Osteocyte (in vitro differentiated cells): ENCODE data around the gene FHL1. TPM values are rescaled to one million over a fixed set of nuclear protein-coding genes. Genes with fewer than 3 reads are reported as not detected.
A peak's percentile ranks its signal among the peaks of the same experiment; 100 is the strongest.

Experiments
- DNase-seq: peaks from one replicate; pipeline ENCODE4 v3.0.0; 2021; ENCODE audit warnings: mixed read lengths; ENCODE audit not compliant: unreplicated experiment; ENCODE audit errors: extremely low spot score
- H3K27ac Mint-ChIP-seq: one replicate; pipeline ENCODE4 v1.8.0; 2021; ENCODE audit warnings: mild to moderate bottlenecking, mixed read lengths; ENCODE audit not compliant: unreplicated experiment
- H3K27me3 Mint-ChIP-seq: one replicate; pipeline ENCODE4 v1.8.0; 2021; ENCODE audit warnings: mixed read lengths; ENCODE audit not compliant: unreplicated experiment
- H3K36me3 Mint-ChIP-seq: one replicate; pipeline ENCODE4 v1.8.0; 2021; ENCODE audit warnings: mixed read lengths; ENCODE audit not compliant: unreplicated experiment
- H3K4me1 Mint-ChIP-seq: one replicate; pipeline ENCODE4 v1.8.0; 2021; ENCODE audit warnings: mixed read lengths; ENCODE audit not compliant: unreplicated experiment
- H3K4me3 Mint-ChIP-seq: one replicate; pipeline ENCODE4 v1.8.0; 2021; ENCODE audit warnings: mild to moderate bottlenecking, moderate library complexity, mixed read lengths; ENCODE audit not compliant: unreplicated experiment
- H3K9me3 Mint-ChIP-seq: one replicate; pipeline ENCODE4 v1.8.0; 2021; ENCODE audit warnings: mixed read lengths; ENCODE audit not compliant: unreplicated experiment
- CTCF ChIP-seq: fragments of 200-600 bp; sonication (generic); IDR thresholded peaks from 2 replicates; pipeline ENCODE4 v1.5.0; 2021; ENCODE audit warnings: antibody characterized with exemption, mild to moderate bottlenecking, moderate library complexity
- total RNA-seq: library from RNA; stranded (reverse); gene quantifications from 2 replicates; pipeline ENCODE4 v1.2.1, GENCODE V29; 2021

Gene FHL1
- total RNA-seq, 1 donor from 2014 or later = 1,725 TPM

- no peak overlapping the region for H3K27ac Mint-ChIP-seq
- H3K36me3 Mint-ChIP-seq = peaks cover 22% of the 10 kb centered on the region
- DNase-seq = no peak
Measured at GRCh38 chrX:136246201-136246600, 98.9 kb downstream of the FHL1 start.

DNA sequence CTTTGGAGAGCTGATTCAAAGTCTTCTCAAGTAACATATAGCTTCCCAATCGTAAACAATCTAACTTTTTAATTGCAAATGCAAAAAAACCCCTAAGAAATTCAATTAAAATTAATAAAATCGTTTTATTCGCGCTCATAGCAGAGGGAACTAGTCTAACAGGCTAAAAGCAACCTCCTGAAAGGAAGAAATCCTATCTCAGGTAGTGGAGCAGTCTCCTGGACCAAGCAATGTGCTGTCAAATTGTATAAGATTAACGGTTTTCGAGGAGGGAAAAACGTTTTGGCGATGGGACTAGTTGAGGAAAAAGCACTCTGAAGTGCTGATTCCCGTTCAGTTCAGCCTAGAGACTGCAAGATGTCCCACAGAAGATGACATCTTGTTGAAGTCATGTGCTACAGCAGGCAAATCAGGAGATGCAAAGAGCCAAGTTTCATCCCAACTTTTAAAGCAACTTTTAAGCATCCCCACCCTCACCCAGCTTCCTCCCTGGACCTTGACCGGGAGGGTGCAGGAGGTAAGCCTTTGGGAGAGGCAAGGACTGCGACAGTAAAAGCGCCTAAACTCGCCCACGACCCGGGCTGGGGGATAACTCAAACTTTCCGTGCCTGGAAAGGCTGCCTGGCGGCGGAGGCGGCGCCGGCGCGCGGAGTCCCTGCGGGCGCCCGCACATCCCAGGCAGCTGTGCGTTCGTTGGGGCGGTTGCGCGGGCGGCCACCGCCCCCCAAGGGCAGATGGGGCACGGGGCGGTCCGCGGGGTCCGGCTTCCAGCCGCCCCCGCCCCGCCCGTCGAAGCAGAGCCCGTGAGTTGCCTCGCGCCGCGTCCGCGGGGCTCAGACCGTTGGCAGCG, 103.1 kb downstream of the FHL1 start:
- no peak for DNase-seq
- no peaks in the 10 kb centered on the region for H3K36me3 Mint-ChIP-seq
- no peaks in the 10 kb centered on the region for H3K9me3 Mint-ChIP-seq
- no peak for TF ChIP-seq CTCF
- H3K27me3 Mint-ChIP-seq = no peaks in the 10 kb centered on the region
- H3K4me3 Mint-ChIP-seq = peak overlapping the region; percentile 77
- H3K27ac Mint-ChIP-seq = peak overlapping the region; percentile 71
- peaks cover 41% of the 10 kb centered on the region for H3K4me1 Mint-ChIP-seq

More at GRCh38 chrX:136246201-136246600, 98.9 kb downstream of the FHL1 start:
- Mint-ChIP-seq H3K27me3 (no peaks in the 10 kb centered on the region), H3K4me1 (peaks cover 29% of the 10 kb centered on the region), H3K4me3 (no peak overlapping the region), H3K9me3 (no peaks in the 10 kb centered on the region)
- TF ChIP-seq CTCF = no peak

DNA sequence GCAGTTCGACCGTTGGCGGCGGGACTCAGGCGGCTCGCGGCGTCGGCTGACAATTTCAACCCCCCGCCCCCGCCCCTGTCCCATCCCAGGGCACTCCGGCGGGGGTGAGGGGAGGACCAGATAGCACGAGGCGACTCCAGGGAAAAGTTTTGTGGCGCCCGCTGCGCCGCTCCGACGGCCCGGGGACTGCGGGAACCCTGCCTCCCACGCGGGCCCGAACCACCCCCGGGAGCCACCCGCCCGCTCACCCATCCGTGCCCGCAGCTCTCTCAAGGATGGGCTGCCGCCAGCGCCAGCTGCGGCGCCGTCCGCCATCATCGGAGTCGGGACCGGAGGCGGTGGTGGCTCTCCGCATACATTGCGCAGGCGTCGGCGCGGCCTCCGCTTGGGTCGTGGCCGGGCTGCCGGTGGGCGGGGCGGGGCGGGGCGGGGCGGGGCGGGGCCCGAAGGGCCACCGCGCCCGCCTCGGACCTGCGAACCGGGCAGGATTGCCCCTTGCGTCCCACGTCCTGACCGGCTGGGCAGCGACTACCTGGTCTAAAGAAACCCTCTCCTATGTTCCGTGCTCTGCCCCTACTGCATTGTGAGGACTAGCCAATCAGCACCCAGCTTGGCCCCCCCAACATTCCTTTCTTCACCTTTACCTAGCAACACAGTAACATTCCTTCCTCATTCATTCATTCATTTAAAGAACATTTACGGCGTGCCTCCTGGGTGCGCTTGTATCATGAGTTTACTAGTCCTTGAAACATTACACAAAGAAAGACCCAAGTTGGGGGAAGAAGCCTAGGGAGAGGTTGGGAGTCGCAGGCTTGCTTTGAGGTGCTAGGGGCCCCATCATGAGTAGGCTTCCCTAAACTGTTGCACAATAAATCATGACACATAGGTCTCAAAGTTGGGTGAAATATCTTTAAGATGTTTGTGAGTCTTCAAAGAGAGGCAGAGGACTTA, 104.0 kb downstream of the FHL1 start, which contains the start of gene MAP7D3:
Gene MAP7D3 (minus strand): TSS at position 360 of the 951 bp plus-strand sequence. CDS start 42 bp downstream, at position 318.
- peak; percentile 87 for DNase-seq
- Mint-ChIP-seq H3K9me3 (no peaks in the 10 kb centered on the region), H3K4me3 (peak within 1 kb of the TSS; percentile 77), H3K27ac (peak within 1 kb of the TSS; percentile 72), H3K27me3 (no peaks in the 10 kb centered on the region), H3K4me1 (peaks cover 50% of the 10 kb centered on the region), H3K36me3 (no peaks in the 10 kb centered on the region)
- TF ChIP-seq CTCF = no peak

DNA sequence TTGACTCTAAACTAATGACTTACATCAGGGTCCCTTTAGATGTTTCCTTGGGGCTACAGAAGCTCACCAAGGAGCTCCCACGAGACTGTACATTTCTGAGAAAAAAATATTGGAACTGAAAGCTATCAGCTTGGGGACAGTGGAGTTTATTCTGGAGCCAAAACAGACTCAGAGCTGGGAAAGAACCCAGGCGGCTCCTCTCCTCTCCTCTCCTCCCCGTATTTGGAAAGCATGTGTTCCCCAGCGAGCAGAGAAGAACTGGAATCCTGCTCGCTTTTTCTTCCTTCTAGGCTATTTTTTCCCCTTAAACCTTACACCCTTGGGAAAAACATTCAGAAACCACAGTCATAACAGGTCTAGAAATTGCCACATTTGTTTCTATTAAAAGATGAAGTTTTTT, 108.2 kb downstream of the FHL1 start:
- peak overlapping the region; percentile 89 for H3K27ac Mint-ChIP-seq
- H3K4me3 Mint-ChIP-seq = peak overlapping the region; percentile 77
- H3K4me1 Mint-ChIP-seq = peaks cover 62% of the 10 kb centered on the region

More for the DNA sequence above, 108.2 kb downstream of the FHL1 start:
- no peak for TF ChIP-seq CTCF
- H3K9me3 Mint-ChIP-seq = peaks cover 4% of the 10 kb centered on the region
- H3K36me3 Mint-ChIP-seq = no peaks in the 10 kb centered on the region
- H3K27me3 Mint-ChIP-seq = no peaks in the 10 kb centered on the region
- no peak for DNase-seq
